ENCODE measurements around the gene ACSF2. TPM values are rescaled to one million over a fixed set of nuclear protein-coding genes. Genes with fewer than 3 reads are reported as not detected.

The ACSF2 gene
- total RNA-seq, 1 donor from 2014 or later, result 28.8 TPM

DNA sequence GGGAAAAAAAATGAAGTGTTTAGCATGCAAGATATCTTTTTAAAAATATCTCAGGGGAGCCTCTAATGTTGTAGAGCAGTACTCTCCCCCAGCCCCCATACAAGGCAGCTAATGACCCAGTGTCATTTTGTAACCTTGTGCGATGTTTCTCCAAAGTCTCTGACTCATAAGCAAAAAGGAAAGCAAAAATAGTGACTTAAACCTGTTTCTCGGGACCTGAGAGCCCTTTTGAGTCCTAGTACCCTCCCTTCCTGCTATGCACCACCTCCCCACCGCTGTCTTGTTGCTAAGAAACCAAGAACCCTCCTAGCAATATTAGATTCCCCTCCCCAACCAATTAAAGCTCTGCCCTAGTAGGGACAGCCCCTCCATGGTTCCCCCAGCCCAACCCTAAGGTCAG is 85.0 kb downstream of the ACSF2 start:
- no peak overlapping the region for H3K27ac Mint-ChIP-seq
- Histone ChIP-seq H3K4me2 (no peak overlapping the region), H2AFZ (replicated peaks) (no peak overlapping the region), H3K27me3 (no peaks in the 10 kb centered on the region), H3F3A (ENCODE audit: low read depth) (peaks cover 21% of the 10 kb centered on the region), H4K20me1 (ENCODE audit: low read depth) (no peaks in the 10 kb centered on the region), H3K4me3 (no peak overlapping the region), H3K36me3 (no peaks in the 10 kb centered on the region), H3K27ac (no peak overlapping the region), H3K79me2 (ENCODE audit: low read depth) (no peaks in the 10 kb centered on the region), H3K4me1 (peaks cover 11% of the 10 kb centered on the region), H3K9ac (no peak overlapping the region), H3K9me3 (ENCODE audit: low read depth) (no peaks in the 10 kb centered on the region)
- H3K27me3 Mint-ChIP-seq (ENCODE audit: insufficient read depth, low read depth), result peaks cover 23% of the 10 kb centered on the region
- H3K4me1 Mint-ChIP-seq, result peaks cover 54% of the 10 kb centered on the region
- H3K9me3 Mint-ChIP-seq, result no peaks in the 10 kb centered on the region
- H3K36me3 Mint-ChIP-seq, result no peaks in the 10 kb centered on the region
- TF ChIP-seq, protein P1, sequence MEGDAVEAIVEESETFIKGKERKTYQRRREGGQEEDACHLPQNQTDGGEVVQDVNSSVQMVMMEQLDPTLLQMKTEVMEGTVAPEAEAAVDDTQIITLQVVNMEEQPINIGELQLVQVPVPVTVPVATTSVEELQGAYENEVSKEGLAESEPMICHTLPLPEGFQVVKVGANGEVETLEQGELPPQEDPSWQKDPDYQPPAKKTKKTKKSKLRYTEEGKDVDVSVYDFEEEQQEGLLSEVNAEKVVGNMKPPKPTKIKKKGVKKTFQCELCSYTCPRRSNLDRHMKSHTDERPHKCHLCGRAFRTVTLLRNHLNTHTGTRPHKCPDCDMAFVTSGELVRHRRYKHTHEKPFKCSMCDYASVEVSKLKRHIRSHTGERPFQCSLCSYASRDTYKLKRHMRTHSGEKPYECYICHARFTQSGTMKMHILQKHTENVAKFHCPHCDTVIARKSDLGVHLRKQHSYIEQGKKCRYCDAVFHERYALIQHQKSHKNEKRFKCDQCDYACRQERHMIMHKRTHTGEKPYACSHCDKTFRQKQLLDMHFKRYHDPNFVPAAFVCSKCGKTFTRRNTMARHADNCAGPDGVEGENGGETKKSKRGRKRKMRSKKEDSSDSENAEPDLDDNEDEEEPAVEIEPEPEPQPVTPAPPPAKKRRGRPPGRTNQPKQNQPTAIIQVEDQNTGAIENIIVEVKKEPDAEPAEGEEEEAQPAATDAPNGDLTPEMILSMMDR (IDR thresholded peaks at IDR 0.05), result no peak
- TF ChIP-seq EZH2 (IDR thresholded peaks at IDR 0.05), result no peak
- TF ChIP-seq EZH2phosphoT487 (IDR thresholded peaks at IDR 0.05), result no peak
- peak overlapping the region; percentile 43 for H3K4me3 Mint-ChIP-seq
- DNase-seq (ENCODE audit: low spot score), result no peak

DNA sequence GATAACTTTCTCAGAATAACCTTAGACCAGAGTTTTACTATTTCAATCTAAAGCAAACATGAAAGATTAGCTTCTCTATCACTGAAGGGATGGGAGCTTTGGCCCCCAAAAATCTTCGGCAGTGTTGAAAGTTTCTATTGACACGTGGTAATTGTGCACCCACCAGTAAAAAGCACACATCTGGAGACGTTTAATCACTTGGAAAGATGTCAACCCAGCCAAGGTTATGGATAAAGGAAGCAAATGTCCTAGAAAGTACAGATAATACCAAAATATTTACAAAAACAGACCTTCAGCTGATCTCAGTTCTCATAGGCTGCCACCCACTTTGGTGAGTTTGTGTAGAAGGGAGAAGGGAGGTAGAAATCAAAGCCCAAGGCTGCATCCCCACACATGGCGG is 87.5 kb downstream of the ACSF2 start:
- H3K4me3 Mint-ChIP-seq, result no peak overlapping the region
- no peaks in the 10 kb centered on the region for H4K20me1 ChIP-seq (ENCODE audit: low read depth)
- peak overlapping the region; percentile 8 for H3K27ac Mint-ChIP-seq
- no peaks in the 10 kb centered on the region for H3K9me3 ChIP-seq (ENCODE audit: low read depth)
- no peak overlapping the region for H3K4me2 ChIP-seq
- no peaks in the 10 kb centered on the region for H3K79me2 ChIP-seq (ENCODE audit: low read depth)
- no peak for TF ChIP-seq EZH2 (IDR thresholded peaks at IDR 0.05)
- no peak for TF ChIP-seq EZH2phosphoT487 (IDR thresholded peaks at IDR 0.05)
- TF ChIP-seq, protein P1 (IDR thresholded peaks at IDR 0.05), result no peak
- no peak for DNase-seq (ENCODE audit: low spot score)
- no peaks in the 10 kb centered on the region for H3K36me3 ChIP-seq
- H3K9me3 Mint-ChIP-seq, result no peaks in the 10 kb centered on the region
- H3K36me3 Mint-ChIP-seq, result no peaks in the 10 kb centered on the region
- peaks cover 52% of the 10 kb centered on the region for H3K4me1 Mint-ChIP-seq
- H2AFZ ChIP-seq (replicated peaks), result no peak overlapping the region
- peaks cover 24% of the 10 kb centered on the region for H3K27me3 Mint-ChIP-seq (ENCODE audit: insufficient read depth, low read depth)
- no peaks in the 10 kb centered on the region for H3K27me3 ChIP-seq
- H3K9ac ChIP-seq, result no peak overlapping the region
- peaks cover 11% of the 10 kb centered on the region for H3F3A ChIP-seq (ENCODE audit: low read depth)
- no peak overlapping the region for H3K4me3 ChIP-seq
- peaks cover 11% of the 10 kb centered on the region for H3K4me1 ChIP-seq
- no peak overlapping the region for H3K27ac ChIP-seq

DNA sequence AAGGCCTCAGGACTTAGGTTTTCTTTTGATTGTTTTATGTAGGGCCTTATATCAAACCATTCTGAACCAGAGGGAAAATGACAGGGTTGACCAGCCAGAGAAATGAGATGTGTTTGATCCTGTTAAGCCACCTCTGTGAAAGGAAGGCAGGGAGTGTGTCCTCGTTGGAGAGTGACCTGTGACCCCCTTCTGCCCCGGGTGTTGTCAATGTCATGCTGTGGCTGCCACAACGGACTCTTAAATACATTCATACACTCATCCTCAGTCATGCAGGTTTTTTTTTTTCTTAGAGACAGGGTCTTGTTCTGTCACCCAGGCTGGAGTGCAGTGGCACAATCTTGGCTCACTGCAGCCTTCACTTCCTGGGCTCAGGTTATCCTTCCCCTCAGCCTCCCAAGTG is 88.4 kb downstream of the ACSF2 start:
- Mint-ChIP-seq H3K27ac (peak overlapping the region; percentile 57), H3K9me3 (no peaks in the 10 kb centered on the region), H3K36me3 (no peaks in the 10 kb centered on the region), H3K4me3 (no peak overlapping the region), H3K4me1 (peaks cover 52% of the 10 kb centered on the region), H3K27me3 (ENCODE audit: insufficient read depth, low read depth) (peaks cover 21% of the 10 kb centered on the region)
- peaks cover 11% of the 10 kb centered on the region for H3K4me1 ChIP-seq
- no peak for DNase-seq (ENCODE audit: low spot score)
- H3K36me3 ChIP-seq, result no peaks in the 10 kb centered on the region
- no peaks in the 10 kb centered on the region for H3K9me3 ChIP-seq (ENCODE audit: low read depth)
- H3K79me2 ChIP-seq (ENCODE audit: low read depth), result no peaks in the 10 kb centered on the region
- no peak overlapping the region for H3K27ac ChIP-seq
- H3F3A ChIP-seq (ENCODE audit: low read depth), result peaks cover 6% of the 10 kb centered on the region
- no peak overlapping the region for H2AFZ ChIP-seq (replicated peaks)
- H3K4me2 ChIP-seq, result peak overlapping the region; percentile 22
- no peak for TF ChIP-seq EZH2phosphoT487 (IDR thresholded peaks at IDR 0.05)
- no peak for TF ChIP-seq EZH2 (IDR thresholded peaks at IDR 0.05)
- TF ChIP-seq, protein P1 (IDR thresholded peaks at IDR 0.05), result no peak
- H3K9ac ChIP-seq, result no peak overlapping the region
- no peak overlapping the region for H3K4me3 ChIP-seq
- H3K27me3 ChIP-seq, result no peaks in the 10 kb centered on the region
- H4K20me1 ChIP-seq (ENCODE audit: low read depth), result no peaks in the 10 kb centered on the region

Data from neural progenitor cell (in vitro differentiated cells).